ENCODE data around the gene DLD.
"Not testable (repeated sequence)": the region's sequence is repeated elsewhere in the genome, so short reads cannot be mapped to it uniquely, and the experiment has no call there.

- not testable (repeated sequence) for TF ChIP-seq PHF8 (IDR thresholded peaks at IDR 0.05; ENCODE audit: borderline replicate concordance, low read depth); POLR2A (IDR thresholded peaks at IDR 0.05; ENCODE audit: low read length); RFX5 (IDR thresholded peaks at IDR 0.05)
- TF ChIP-seq, protein P1, sequence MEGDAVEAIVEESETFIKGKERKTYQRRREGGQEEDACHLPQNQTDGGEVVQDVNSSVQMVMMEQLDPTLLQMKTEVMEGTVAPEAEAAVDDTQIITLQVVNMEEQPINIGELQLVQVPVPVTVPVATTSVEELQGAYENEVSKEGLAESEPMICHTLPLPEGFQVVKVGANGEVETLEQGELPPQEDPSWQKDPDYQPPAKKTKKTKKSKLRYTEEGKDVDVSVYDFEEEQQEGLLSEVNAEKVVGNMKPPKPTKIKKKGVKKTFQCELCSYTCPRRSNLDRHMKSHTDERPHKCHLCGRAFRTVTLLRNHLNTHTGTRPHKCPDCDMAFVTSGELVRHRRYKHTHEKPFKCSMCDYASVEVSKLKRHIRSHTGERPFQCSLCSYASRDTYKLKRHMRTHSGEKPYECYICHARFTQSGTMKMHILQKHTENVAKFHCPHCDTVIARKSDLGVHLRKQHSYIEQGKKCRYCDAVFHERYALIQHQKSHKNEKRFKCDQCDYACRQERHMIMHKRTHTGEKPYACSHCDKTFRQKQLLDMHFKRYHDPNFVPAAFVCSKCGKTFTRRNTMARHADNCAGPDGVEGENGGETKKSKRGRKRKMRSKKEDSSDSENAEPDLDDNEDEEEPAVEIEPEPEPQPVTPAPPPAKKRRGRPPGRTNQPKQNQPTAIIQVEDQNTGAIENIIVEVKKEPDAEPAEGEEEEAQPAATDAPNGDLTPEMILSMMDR (IDR thresholded peaks at IDR 0.05): not testable (repeated sequence)
Measured at GRCh38 chr7:107892367-107892741, 1.4 kb downstream of the DLD start.
